IMR-90 (cell line): Measurements from ENCODE around the gene GPC5. TPM values are rescaled to one million over a fixed set of nuclear protein-coding genes. Genes with fewer than 3 reads are reported as not detected.

Source experiments
- ATAC-seq: fragments of 200-7000 bp; cut with Tn5 transposase; 2 replicates; pipeline ENCODE4 v1.9.1; 2020; ENCODE audit warnings: low read depth, mild to moderate bottlenecking, moderate library complexity
- BruUV-seq: library from RNA; stranded (reverse); fragments of 400-500 nt; replicated peaks from 2 replicates; lab custom pipeline; 2021; lab: Mats Ljungman, UMichigan
- CTCF ChIA-PET: fragments of 300-600 bp; formaldehyde crosslinking; extraction: SDS; loops from one replicate; lab custom pipeline; 2021; ENCODE audit warnings: antibody characterized with exemption; lab: Yijun Ruan, JAX
- POLR2A ChIA-PET: fragments of 300-600 bp; sonication (Branson Sonifier 250); formaldehyde crosslinking; loops from one replicate; lab custom pipeline; 2022; ENCODE audit warnings: antibody characterized with exemption; ENCODE audit not compliant: unreplicated experiment; lab: Charles Lee
- DNase-seq: peaks from one replicate; pipeline ENCODE4 v3.0.0; 2013
- H2AFZ ChIP-seq: replicated peaks from 2 replicates; pipeline ENCODE3; 2013; ENCODE audit warnings: low read length, mild to moderate bottlenecking; ENCODE audit not compliant: poor library complexity
- H2AK5ac ChIP-seq: 2 replicates; pipeline ENCODE4 v1.6.1; 2013; ENCODE audit warnings: low read depth, low read length, inconsistent platforms
- H2AK9ac ChIP-seq: replicated peaks from 2 replicates; pipeline ENCODE3; 2013; ENCODE audit warnings: mild to moderate bottlenecking, low read depth, low read length, moderate library complexity; ENCODE audit not compliant: poor library complexity
- H2BK120ac ChIP-seq: 2 replicates; pipeline ENCODE4 v1.6.1; 2013; ENCODE audit warnings: low read depth, low read length, inconsistent platforms
- H2BK15ac ChIP-seq: 3 replicates; pipeline ENCODE4 v1.6.1; 2013; ENCODE audit warnings: low read depth, low read length, inconsistent platforms
- H2BK20ac ChIP-seq: 2 replicates; pipeline ENCODE4 v1.6.1; 2013; ENCODE audit warnings: low read depth, mild to moderate bottlenecking, inconsistent platforms, low read length, moderate library complexity
- H2BK5ac ChIP-seq: 2 replicates; pipeline ENCODE4 v1.6.1; 2013; ENCODE audit warnings: mild to moderate bottlenecking, low read depth, low read length, inconsistent platforms; ENCODE audit not compliant: poor library complexity, severe bottlenecking
- H3K14ac ChIP-seq: replicated peaks from 2 replicates; pipeline ENCODE4 v1.6.1; 2013; ENCODE audit warnings: low read depth, low read length, inconsistent platforms
- H3K18ac ChIP-seq: 2 replicates; pipeline ENCODE4 v1.6.1; 2013; ENCODE audit warnings: low read depth, low read length, control low read depth
- H3K23ac ChIP-seq: 2 replicates; pipeline ENCODE4 v1.6.1; 2013; ENCODE audit warnings: low read depth, low read length, inconsistent platforms
- H3K27ac ChIP-seq: 2 replicates; pipeline ENCODE4 v1.5.1; 2013; ENCODE audit warnings: mild to moderate bottlenecking, control low read depth, low read length; ENCODE audit not compliant: insufficient read depth
- H3K27me3 ChIP-seq: 2 replicates; pipeline ENCODE4 v1.6.1; 2013; ENCODE audit warnings: low read length; ENCODE audit not compliant: control insufficient read depth, insufficient read depth
- H3K36me3 ChIP-seq: 2 replicates; pipeline ENCODE4 v1.6.1; 2013; ENCODE audit warnings: low read length, mixed read lengths; ENCODE audit not compliant: control insufficient read depth, insufficient read depth
- H3K4ac ChIP-seq: 2 replicates; pipeline ENCODE4 v1.6.1; 2013; ENCODE audit warnings: low read depth, low read length, inconsistent platforms
- H3K4me1 ChIP-seq: 2 replicates; pipeline ENCODE4 v1.6.1; 2013; ENCODE audit warnings: low read length, mixed read lengths; ENCODE audit not compliant: control insufficient read depth, insufficient read depth
- H3K4me2 ChIP-seq: 2 replicates; pipeline ENCODE4 v1.6.1; 2013; ENCODE audit warnings: low read depth, mild to moderate bottlenecking, control low read depth, low read length, moderate library complexity
- H3K4me3 ChIP-seq: 2 replicates; pipeline ENCODE4 v1.5.1; 2013; ENCODE audit warnings: low read depth, mild to moderate bottlenecking, control low read depth, low read length, moderate library complexity; ENCODE audit not compliant: insufficient read depth
- H3K56ac ChIP-seq: 2 replicates; pipeline ENCODE4 v1.6.1; 2013; ENCODE audit warnings: low read length, inconsistent platforms; ENCODE audit not compliant: insufficient read depth; ENCODE audit errors: extremely low read depth
- H3K79me1 ChIP-seq, 2 experiments: 2 replicates each; pipeline ENCODE4 v1.6.1; 2013; ENCODE audit warnings: low read length in 2 of 2, inconsistent platforms in 1 of 2, low read depth in 1 of 2
- H3K9ac ChIP-seq: 2 replicates; pipeline ENCODE4 v1.6.1; 2013; ENCODE audit warnings: low read depth, low read length, control low read depth
- H3K9me1 ChIP-seq: 2 replicates; pipeline ENCODE4 v1.6.1; 2013; ENCODE audit warnings: low read length, inconsistent platforms; ENCODE audit not compliant: insufficient read depth
- H3K9me3 ChIP-seq: 2 replicates; pipeline ENCODE4 v1.6.1; 2013; ENCODE audit warnings: low read length; ENCODE audit not compliant: control insufficient read depth, insufficient read depth
- H4K20me1 ChIP-seq: 2 replicates; pipeline ENCODE4 v1.6.1; 2013; ENCODE audit warnings: low read length, inconsistent platforms; ENCODE audit not compliant: insufficient read depth
- H4K5ac ChIP-seq: 2 replicates; pipeline ENCODE4 v1.6.1; 2013; ENCODE audit warnings: mild to moderate bottlenecking, low read depth, low read length, control low read depth
- H4K8ac ChIP-seq, 2 experiments: 2 replicates each; pipeline ENCODE4 v1.6.1; 2013; ENCODE audit warnings: low read depth in 2 of 2, low read length in 2 of 2, control low read depth in 1 of 2, inconsistent platforms in 1 of 2
- H4K91ac ChIP-seq: 2 replicates; pipeline ENCODE4 v1.6.1; 2013; ENCODE audit warnings: low read depth, low read length, inconsistent platforms; ENCODE audit not compliant: insufficient read depth
- RFX5 ChIP-seq: IDR thresholded peaks from 2 replicates; pipeline ENCODE4 v1.8.0; 2012; ENCODE audit warnings: low read depth, mild to moderate bottlenecking, low read length, moderate library complexity
- WGBS, 2 experiments: methylation state at CpG; one replicate each; pipeline versions ENCODE4 v1.1.5 to v1.1.7; 2013; ENCODE audit warnings: missing lambda C conversion rate in 2 of 2; ENCODE audit not compliant: insufficient read length in 1 of 2; ENCODE audit errors: extremely low coverage in 2 of 2; 5-methylcytosine and 5-hydroxymethylcytosine counted together
- dilution Hi-C: fragments of 300-500 bp; cut with HindIII; formaldehyde crosslinking; loops from one replicate; pipeline ENCODE4 v1.14.3; 2018; ENCODE audit warnings: low sequenced_read_pairs; ENCODE audit not compliant: unreplicated experiment
- in situ Hi-C: fragments of 300-500 bp; cut with MboI; formaldehyde crosslinking; loops from 3 replicates; pipeline ENCODE4 v1.14.3; 2019; ENCODE audit warnings: low sequenced_read_pairs, inconsistent platforms, mixed read lengths
- intact Hi-C: fragments of 100-400 bp; cut with micrococcal nuclease; formaldehyde crosslinking; loops from 2 replicates; pipeline ENCODE4 v1.10.0; 2022
- polyA plus RNA-seq, 3 experiments: library from polyadenylated mRNA; depleted of rRNA; stranded (reverse); fragments of >200 nt; gene quantifications; 2 replicates each; pipeline ENCODE4 v1.2.3, GENCODE V29; 2012; ENCODE audit warnings: low replicate concordance in 1 of 3
- total RNA-seq: library from RNA; depleted of rRNA; stranded (reverse); fragments of >200 nt; gene quantifications from 2 replicates; pipeline ENCODE4 v1.2.3, GENCODE V29; 2012
- TF ChIP-seq, protein P1 (sequence below): fragments of 150-350 bp; IDR thresholded peaks from 2 replicates; pipeline ENCODE4 v1.6.1; 2017; ENCODE audit warnings: mild to moderate bottlenecking, antibody characterized with exemption, low read length, low read depth
- TF ChIP-seq, protein P2 (sequence below): conservative IDR thresholded peaks from 2 replicates; pipeline ENCODE4 v1.5.1; 2012; ENCODE audit warnings: mild to moderate bottlenecking, low read depth, low read length, improper control_type of control experiment

Gene GPC5
- total and polyA plus RNA-seq, 2 of the 4 experiments (the other 2 are of a cell fraction), result 0.94 to 1.8 TPM

- CTCF ChIA-PET, result no interaction called here
- no peak for ATAC-seq
Measured at GRCh38 chr13:91904597-91904996, 506.2 kb downstream of the GPC5 start.

More at GRCh38 chr13:91904597-91904996, 506.2 kb downstream of the GPC5 start:
- Histone ChIP-seq H3K9ac (no peak overlapping the region), H2BK120ac (no peak overlapping the region), H2BK15ac (no peak overlapping the region), H3K9me3 (no peaks in the 10 kb centered on the region), H3K27me3 (no peaks in the 10 kb centered on the region), H2AK9ac (no peak overlapping the region), H2BK20ac (no peak overlapping the region), H4K91ac (no peak overlapping the region), H4K20me1 (no peaks in the 10 kb centered on the region), H3K14ac (no peak overlapping the region), H3K23ac (no peak overlapping the region), H4K5ac (no peak overlapping the region), H4K8ac (no peak overlapping the region), H2AK5ac (no peak overlapping the region), H3K4me2 (no peak overlapping the region), H2AFZ (no peak overlapping the region), H3K79me1 (no peaks in the 10 kb centered on the region), H3K4ac (no peak overlapping the region), H3K18ac (no peak overlapping the region), H3K36me3 (no peaks in the 10 kb centered on the region), H3K4me1 (no peaks in the 10 kb centered on the region), H3K4me3 (no peak overlapping the region), H3K9me1 (no peaks in the 10 kb centered on the region), H2BK5ac (no peak overlapping the region), H3K27ac (no peak overlapping the region), H3K56ac (no peak overlapping the region)
- TF ChIP-seq RFX5, result no peak
- TF ChIP-seq, protein P1, sequence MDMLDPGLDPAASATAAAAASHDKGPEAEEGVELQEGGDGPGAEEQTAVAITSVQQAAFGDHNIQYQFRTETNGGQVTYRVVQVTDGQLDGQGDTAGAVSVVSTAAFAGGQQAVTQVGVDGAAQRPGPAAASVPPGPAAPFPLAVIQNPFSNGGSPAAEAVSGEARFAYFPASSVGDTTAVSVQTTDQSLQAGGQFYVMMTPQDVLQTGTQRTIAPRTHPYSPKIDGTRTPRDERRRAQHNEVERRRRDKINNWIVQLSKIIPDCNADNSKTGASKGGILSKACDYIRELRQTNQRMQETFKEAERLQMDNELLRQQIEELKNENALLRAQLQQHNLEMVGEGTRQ, result no peak
- TF ChIP-seq, protein P2, sequence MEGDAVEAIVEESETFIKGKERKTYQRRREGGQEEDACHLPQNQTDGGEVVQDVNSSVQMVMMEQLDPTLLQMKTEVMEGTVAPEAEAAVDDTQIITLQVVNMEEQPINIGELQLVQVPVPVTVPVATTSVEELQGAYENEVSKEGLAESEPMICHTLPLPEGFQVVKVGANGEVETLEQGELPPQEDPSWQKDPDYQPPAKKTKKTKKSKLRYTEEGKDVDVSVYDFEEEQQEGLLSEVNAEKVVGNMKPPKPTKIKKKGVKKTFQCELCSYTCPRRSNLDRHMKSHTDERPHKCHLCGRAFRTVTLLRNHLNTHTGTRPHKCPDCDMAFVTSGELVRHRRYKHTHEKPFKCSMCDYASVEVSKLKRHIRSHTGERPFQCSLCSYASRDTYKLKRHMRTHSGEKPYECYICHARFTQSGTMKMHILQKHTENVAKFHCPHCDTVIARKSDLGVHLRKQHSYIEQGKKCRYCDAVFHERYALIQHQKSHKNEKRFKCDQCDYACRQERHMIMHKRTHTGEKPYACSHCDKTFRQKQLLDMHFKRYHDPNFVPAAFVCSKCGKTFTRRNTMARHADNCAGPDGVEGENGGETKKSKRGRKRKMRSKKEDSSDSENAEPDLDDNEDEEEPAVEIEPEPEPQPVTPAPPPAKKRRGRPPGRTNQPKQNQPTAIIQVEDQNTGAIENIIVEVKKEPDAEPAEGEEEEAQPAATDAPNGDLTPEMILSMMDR, result no peak
- POLR2A ChIA-PET, result no interaction called here
- in situ Hi-C loops, result no loop called here
- intact Hi-C loops, result no loop called here
- BruUV-seq, result no TSS peak
- WGBS, 2 experiments, result 20% methylated on average over 1 of the region's 1 CpG; no CpG with 5 or more reads in 1 of the 2 experiments
- dilution Hi-C loops, result no loop called here
- no peak for DNase-seq
